Neural progenitor cell (in vitro differentiated cells): ENCODE results near the gene NCKAP5. TPM values are rescaled to one million over a fixed set of nuclear protein-coding genes. Genes with fewer than 3 reads are reported as not detected.

ENCODE experiments used
- DNase-seq: peaks from one replicate; pipeline ENCODE4 v3.0.0-alpha.2; 2016; ENCODE audit warnings: low spot score
- H2AFZ ChIP-seq: fragments of 200-600 bp; sonication (generic); replicated peaks from 2 replicates; pipeline ENCODE4 v1.6.1; 2016; ENCODE audit warnings: antibody characterized with exemption
- H3F3A ChIP-seq: fragments of 200-600 bp; sonication (generic); 2 replicates; pipeline ENCODE4 v1.6.1; 2016; ENCODE audit warnings: antibody characterized with exemption, low read depth
- H3K27ac ChIP-seq: fragments of 200-600 bp; sonication (generic); 2 replicates; pipeline ENCODE4 v1.5.1; 2016; ENCODE audit warnings: mild to moderate bottlenecking
- H3K27me3 ChIP-seq: fragments of 200-600 bp; sonication (generic); 2 replicates; pipeline ENCODE4 v1.6.1; 2016; ENCODE audit warnings: mild to moderate bottlenecking, moderate library complexity
- H3K36me3 ChIP-seq: fragments of 200-600 bp; sonication (generic); 2 replicates; pipeline ENCODE4 v1.5.1; 2016
- H3K4me1 ChIP-seq: fragments of 200-600 bp; sonication (generic); 2 replicates; pipeline ENCODE4 v1.6.1; 2016; ENCODE audit warnings: mixed run types
- H3K4me2 ChIP-seq: fragments of 200-600 bp; sonication (generic); 2 replicates; pipeline ENCODE4 v1.6.1; 2016
- H3K4me3 ChIP-seq: fragments of 200-600 bp; sonication (generic); 2 replicates; pipeline ENCODE4 v1.5.1; 2016
- H3K79me2 ChIP-seq: fragments of 200-600 bp; sonication (generic); 2 replicates; pipeline ENCODE4 v1.6.1; 2016; ENCODE audit warnings: low read depth
- H3K9ac ChIP-seq: fragments of 200-600 bp; sonication (generic); 2 replicates; pipeline ENCODE4 v1.6.1; 2016
- H3K9me3 ChIP-seq: fragments of 200-600 bp; sonication (generic); 2 replicates; pipeline ENCODE4 v1.5.1; 2016; ENCODE audit warnings: low read depth
- H4K20me1 ChIP-seq: fragments of 200-600 bp; sonication (generic); 2 replicates; pipeline ENCODE4 v1.6.1; 2016; ENCODE audit warnings: low read depth
- H3K27ac Mint-ChIP-seq: 3 replicates; pipeline ENCODE4 v1.8.0; 2021; ENCODE audit warnings: mixed read lengths
- H3K27me3 Mint-ChIP-seq: 2 replicates; pipeline ENCODE4 v1.8.0; 2022; ENCODE audit warnings: low read depth, mild to moderate bottlenecking, inconsistent platforms, moderate library complexity, mixed read lengths; ENCODE audit not compliant: insufficient read depth
- H3K36me3 Mint-ChIP-seq: 3 replicates; pipeline ENCODE4 v1.8.0; 2021; ENCODE audit warnings: mixed read lengths
- H3K4me1 Mint-ChIP-seq: 3 replicates; pipeline ENCODE4 v1.8.0; 2021; ENCODE audit warnings: mixed read lengths
- H3K4me3 Mint-ChIP-seq: 3 replicates; pipeline ENCODE4 v1.8.0; 2021; ENCODE audit warnings: mild to moderate bottlenecking, moderate library complexity, mixed read lengths
- H3K9me3 Mint-ChIP-seq: 3 replicates; pipeline ENCODE4 v1.8.0; 2020; ENCODE audit warnings: mixed read lengths
- EZH2 ChIP-seq: fragments of 200-600 bp; sonication (generic); IDR thresholded peaks from 2 replicates; pipeline ENCODE4 v1.6.1; 2017; ENCODE audit warnings: antibody characterized with exemption, mild to moderate bottlenecking, moderate library complexity
- EZH2phosphoT487 ChIP-seq: fragments of 200-600 bp; sonication (generic); IDR thresholded peaks from 2 replicates; pipeline ENCODE4 v1.6.1; 2017; ENCODE audit warnings: antibody characterized with exemption
- total RNA-seq: library from RNA; depleted of rRNA; stranded (reverse); fragments of >200 nt; gene quantifications from 2 replicates; pipeline ENCODE4 v1.2.3, GENCODE V29; 2015; ENCODE audit warnings: low replicate concordance
- TF ChIP-seq, protein P1 (sequence below): fragments of 200-600 bp; sonication (generic); IDR thresholded peaks from 2 replicates; pipeline ENCODE4 v1.5.1; 2017; ENCODE audit warnings: antibody characterized with exemption, mild to moderate bottlenecking

The NCKAP5 gene
- total RNA-seq, 1 donor from 2014 or later, result 0.47 TPM

DNA sequence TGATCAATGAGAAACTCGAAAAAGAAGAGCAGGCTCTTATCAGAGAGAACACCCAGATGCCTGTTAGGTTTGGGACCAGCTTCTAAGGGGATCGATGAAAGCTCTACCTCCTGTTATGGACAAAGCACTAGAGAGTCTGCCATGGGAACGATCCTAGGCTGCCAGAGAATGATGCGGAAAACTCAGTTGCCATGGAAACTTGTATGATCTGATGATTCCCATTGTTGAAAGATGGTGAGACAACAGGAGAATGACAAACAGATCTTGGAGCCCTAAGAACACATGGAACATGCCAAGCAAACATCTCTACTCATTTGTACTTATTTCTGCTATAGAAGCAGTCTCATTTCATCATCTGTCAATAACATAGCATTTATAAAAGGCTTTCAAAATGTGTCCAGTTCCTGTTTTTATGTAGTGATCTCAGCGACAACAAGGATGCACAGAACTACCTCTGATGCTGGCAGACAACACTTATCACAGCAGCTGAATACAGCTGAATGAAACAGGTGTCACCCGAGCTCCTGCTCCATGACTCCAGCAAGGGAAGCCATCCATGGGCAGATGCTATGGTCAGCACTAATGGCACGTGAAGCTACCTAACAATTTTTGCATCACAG, 59.6 kb downstream of the NCKAP5 start:
- Histone ChIP-seq H3K9ac (no peak overlapping the region), H3K27me3 (no peaks in the 10 kb centered on the region), H3K27ac (no peak overlapping the region), H3K4me3 (no peak overlapping the region), H4K20me1 (no peaks in the 10 kb centered on the region), H3K36me3 (no peaks in the 10 kb centered on the region), H3K79me2 (no peaks in the 10 kb centered on the region), H3K4me1 (peaks cover 3% of the 10 kb centered on the region), H3K4me2 (no peak overlapping the region), H2AFZ (no peak overlapping the region), H3F3A (no peaks in the 10 kb centered on the region), H3K9me3 (no peaks in the 10 kb centered on the region)
- no peak for DNase-seq
- Mint-ChIP-seq H3K36me3 (peaks cover 2% of the 10 kb centered on the region), H3K9me3 (no peaks in the 10 kb centered on the region), H3K27me3 (no peaks in the 10 kb centered on the region), H3K4me1 (peaks cover 21% of the 10 kb centered on the region), H3K27ac (peak overlapping the region; percentile 54), H3K4me3 (no peak overlapping the region)
- no peak for TF ChIP-seq EZH2phosphoT487
- TF ChIP-seq, protein P1, sequence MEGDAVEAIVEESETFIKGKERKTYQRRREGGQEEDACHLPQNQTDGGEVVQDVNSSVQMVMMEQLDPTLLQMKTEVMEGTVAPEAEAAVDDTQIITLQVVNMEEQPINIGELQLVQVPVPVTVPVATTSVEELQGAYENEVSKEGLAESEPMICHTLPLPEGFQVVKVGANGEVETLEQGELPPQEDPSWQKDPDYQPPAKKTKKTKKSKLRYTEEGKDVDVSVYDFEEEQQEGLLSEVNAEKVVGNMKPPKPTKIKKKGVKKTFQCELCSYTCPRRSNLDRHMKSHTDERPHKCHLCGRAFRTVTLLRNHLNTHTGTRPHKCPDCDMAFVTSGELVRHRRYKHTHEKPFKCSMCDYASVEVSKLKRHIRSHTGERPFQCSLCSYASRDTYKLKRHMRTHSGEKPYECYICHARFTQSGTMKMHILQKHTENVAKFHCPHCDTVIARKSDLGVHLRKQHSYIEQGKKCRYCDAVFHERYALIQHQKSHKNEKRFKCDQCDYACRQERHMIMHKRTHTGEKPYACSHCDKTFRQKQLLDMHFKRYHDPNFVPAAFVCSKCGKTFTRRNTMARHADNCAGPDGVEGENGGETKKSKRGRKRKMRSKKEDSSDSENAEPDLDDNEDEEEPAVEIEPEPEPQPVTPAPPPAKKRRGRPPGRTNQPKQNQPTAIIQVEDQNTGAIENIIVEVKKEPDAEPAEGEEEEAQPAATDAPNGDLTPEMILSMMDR, result no peak
- no peak for TF ChIP-seq EZH2

DNA sequence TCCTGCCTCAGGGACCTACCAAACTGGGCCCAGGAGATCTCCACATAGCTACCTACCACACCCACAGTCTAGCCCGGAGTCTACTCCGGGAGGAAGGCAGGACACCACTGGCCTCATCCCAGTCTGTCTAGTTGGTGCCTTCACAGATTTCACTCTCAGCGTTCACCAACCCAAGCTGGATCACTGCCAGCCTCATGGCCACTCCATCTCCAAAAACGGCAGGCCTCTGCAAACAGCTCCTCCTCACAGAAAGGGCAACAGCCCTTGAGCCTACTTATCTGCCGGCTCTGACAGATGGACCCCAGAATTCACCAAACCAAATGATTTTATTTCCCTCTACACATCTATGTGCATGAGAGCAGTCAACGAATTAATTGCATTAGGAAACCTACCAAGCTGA, 61.3 kb downstream of the NCKAP5 start:
- Histone ChIP-seq H3K27ac (no peak overlapping the region), H3K4me1 (peaks cover 3% of the 10 kb centered on the region), H3K9me3 (no peaks in the 10 kb centered on the region), H3F3A (no peaks in the 10 kb centered on the region), H3K4me3 (no peak overlapping the region), H4K20me1 (no peaks in the 10 kb centered on the region), H3K4me2 (no peak overlapping the region), H3K36me3 (no peaks in the 10 kb centered on the region), H3K27me3 (no peaks in the 10 kb centered on the region), H3K79me2 (no peaks in the 10 kb centered on the region), H2AFZ (no peak overlapping the region), H3K9ac (no peak overlapping the region)
- no peak for DNase-seq
- no peaks in the 10 kb centered on the region for H3K27me3 Mint-ChIP-seq
- peaks cover 2% of the 10 kb centered on the region for H3K9me3 Mint-ChIP-seq
- no peak overlapping the region for H3K27ac Mint-ChIP-seq
- H3K4me1 Mint-ChIP-seq, result peaks cover 26% of the 10 kb centered on the region
- TF ChIP-seq, protein P1, result no peak
- TF ChIP-seq EZH2phosphoT487 (no peak), EZH2 (no peak)
- no peak overlapping the region for H3K4me3 Mint-ChIP-seq
- peaks cover 8% of the 10 kb centered on the region for H3K36me3 Mint-ChIP-seq

DNA sequence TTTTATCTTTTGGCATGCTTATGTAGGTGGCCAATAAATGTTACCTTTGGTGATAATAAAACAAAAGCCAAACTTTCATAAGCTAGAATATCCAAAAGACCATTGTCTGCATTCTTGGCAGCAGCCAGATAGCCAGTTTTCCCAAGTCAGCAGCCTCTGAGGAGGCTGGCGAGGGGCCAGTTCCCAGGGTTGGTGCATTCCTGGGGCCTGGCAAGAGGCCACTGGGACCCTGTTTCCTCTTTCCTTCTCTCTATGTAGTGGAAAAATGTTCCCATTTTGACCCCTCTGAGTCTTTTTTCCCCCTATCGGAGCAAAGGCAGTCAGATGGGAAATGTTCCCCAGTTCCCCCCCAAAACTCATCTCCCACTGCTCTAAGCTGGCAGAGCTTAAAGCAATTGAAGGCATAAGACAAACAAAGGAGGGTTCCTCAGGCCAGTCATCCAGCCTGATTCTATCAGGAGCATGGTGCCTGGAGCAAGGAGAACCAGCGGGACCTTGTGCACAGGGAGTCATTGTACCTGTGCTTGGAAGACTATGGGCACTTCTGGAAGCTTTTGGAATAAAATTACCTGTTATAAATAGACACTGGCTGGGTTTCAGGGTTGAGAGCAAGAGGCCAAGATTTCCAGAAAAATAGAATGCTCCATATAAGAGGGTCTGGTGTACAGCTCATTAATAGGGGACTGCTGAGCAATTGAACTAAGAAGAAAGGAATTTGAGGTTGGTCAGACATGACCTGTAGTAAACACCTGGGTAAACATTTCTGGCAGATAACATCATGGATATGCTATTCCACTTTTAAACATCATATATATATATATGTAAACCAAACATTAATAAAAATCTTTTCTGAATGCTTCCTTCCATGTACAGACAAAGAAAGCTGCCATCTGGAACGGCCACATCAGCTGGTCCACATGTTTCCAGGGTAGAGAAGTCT, 63.4 kb downstream of the NCKAP5 start:
- no peaks in the 10 kb centered on the region for H3K27me3 Mint-ChIP-seq
- H3K9me3 ChIP-seq, result no peaks in the 10 kb centered on the region
- no peak for DNase-seq
- no peaks in the 10 kb centered on the region for H3K79me2 ChIP-seq
- H3K36me3 ChIP-seq, result no peaks in the 10 kb centered on the region
- H3F3A ChIP-seq, result peaks cover 6% of the 10 kb centered on the region
- H3K4me3 Mint-ChIP-seq, result no peak overlapping the region
- no peak overlapping the region for H3K27ac Mint-ChIP-seq
- H3K9me3 Mint-ChIP-seq, result peaks cover 3% of the 10 kb centered on the region
- TF ChIP-seq, protein P1, result no peak
- TF ChIP-seq EZH2 (no peak), EZH2phosphoT487 (no peak)
- H3K4me1 ChIP-seq, result peaks cover 13% of the 10 kb centered on the region
- peaks cover 44% of the 10 kb centered on the region for H3K4me1 Mint-ChIP-seq
- no peaks in the 10 kb centered on the region for H4K20me1 ChIP-seq
- H3K27ac ChIP-seq, result no peak overlapping the region
- H2AFZ ChIP-seq, result no peak overlapping the region
- H3K4me3 ChIP-seq, result no peak overlapping the region
- H3K36me3 Mint-ChIP-seq, result peaks cover 8% of the 10 kb centered on the region
- no peaks in the 10 kb centered on the region for H3K27me3 ChIP-seq
- H3K9ac ChIP-seq, result no peak overlapping the region
- no peak overlapping the region for H3K4me2 ChIP-seq
